ENCODE measurements around the gene BRD1.

Gene BRD1

GRCh38 chr22:49738006-49738405 is 89.7 kb downstream of the BRD1 start:
- TF ChIP-seq CTCF (conservative IDR thresholded peaks at IDR 0.05; ENCODE audit: low read depth, low read length) = no peak
- Histone ChIP-seq H4K20me1 (ENCODE audit: insufficient read depth) (no peaks in the 10 kb centered on the region), H2AFZ (ENCODE audit: low read depth) (no peak overlapping the region), H3K79me2 (ENCODE audit: insufficient read depth, low read depth) (no peaks in the 10 kb centered on the region), H3K36me3 (ENCODE audit: insufficient read depth) (no peaks in the 10 kb centered on the region), H3K4me1 (ENCODE audit: low read depth, poor library complexity, severe bottlenecking) (no peaks in the 10 kb centered on the region), H3K27ac (no peak overlapping the region), H3K4me3 (IDR thresholded peaks at IDR 0.05; ENCODE audit: insufficient read depth, low read depth, low read length) (no peak overlapping the region), H3K27me3 (ENCODE audit: insufficient read depth, low read depth) (peaks cover 9% of the 10 kb centered on the region), H3K9ac (no peak overlapping the region), H3K4me2 (no peak overlapping the region)

DNA sequence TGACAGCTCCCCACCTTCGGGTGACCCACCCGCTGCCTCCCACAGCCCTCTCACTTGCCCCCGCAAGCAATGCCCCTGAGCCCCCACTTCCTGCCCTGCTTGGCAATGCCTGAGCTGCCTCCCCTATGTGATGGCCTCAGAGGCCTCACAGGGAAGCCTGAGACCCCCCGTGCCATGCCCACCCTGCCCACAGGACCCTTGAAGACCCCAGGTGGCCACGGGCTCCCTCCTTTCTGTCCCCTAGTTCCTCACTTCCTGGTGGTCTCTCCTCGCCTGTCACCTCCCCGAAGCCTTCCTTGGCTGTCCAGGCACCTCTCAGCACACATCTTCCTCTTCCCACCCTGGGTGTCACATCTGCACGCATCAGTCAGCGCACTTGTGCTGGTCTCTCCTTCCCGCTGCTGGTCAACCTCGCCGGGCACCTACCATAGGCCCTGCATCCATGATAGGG is 90.5 kb downstream of the BRD1 start:
- no peaks in the 10 kb centered on the region for H3K36me3 ChIP-seq (ENCODE audit: insufficient read depth)
- no peak overlapping the region for H3K27ac ChIP-seq
- H3K4me2 ChIP-seq = no peak overlapping the region
- no peak overlapping the region for H3K4me3 ChIP-seq (IDR thresholded peaks at IDR 0.05; ENCODE audit: insufficient read depth, low read depth, low read length)
- H3K9ac ChIP-seq = no peak overlapping the region
- H3K27me3 ChIP-seq (ENCODE audit: insufficient read depth, low read depth) = peaks cover 12% of the 10 kb centered on the region
- no peaks in the 10 kb centered on the region for H3K4me1 ChIP-seq (ENCODE audit: low read depth, poor library complexity, severe bottlenecking)
- H2AFZ ChIP-seq (ENCODE audit: low read depth) = no peak overlapping the region
- H3K79me2 ChIP-seq (ENCODE audit: insufficient read depth, low read depth) = no peaks in the 10 kb centered on the region
- no peaks in the 10 kb centered on the region for H4K20me1 ChIP-seq (ENCODE audit: insufficient read depth)
- no peak for TF ChIP-seq CTCF (conservative IDR thresholded peaks at IDR 0.05; ENCODE audit: low read depth, low read length)

- H2AFZ ChIP-seq (ENCODE audit: low read depth) = no peak overlapping the region
- no peak overlapping the region for H3K4me2 ChIP-seq
- no peaks in the 10 kb centered on the region for H3K4me1 ChIP-seq (ENCODE audit: low read depth, poor library complexity, severe bottlenecking)
- no peaks in the 10 kb centered on the region for H3K79me2 ChIP-seq (ENCODE audit: insufficient read depth, low read depth)
- no peak for TF ChIP-seq CTCF (conservative IDR thresholded peaks at IDR 0.05; ENCODE audit: low read depth, low read length)
- H4K20me1 ChIP-seq (ENCODE audit: insufficient read depth) = no peaks in the 10 kb centered on the region
- H3K36me3 ChIP-seq (ENCODE audit: insufficient read depth) = no peaks in the 10 kb centered on the region
- H3K27me3 ChIP-seq (ENCODE audit: insufficient read depth, low read depth) = peaks cover 16% of the 10 kb centered on the region
- H3K9ac ChIP-seq = no peak overlapping the region
- no peak overlapping the region for H3K4me3 ChIP-seq (IDR thresholded peaks at IDR 0.05; ENCODE audit: insufficient read depth, low read depth, low read length)
- no peak overlapping the region for H3K27ac ChIP-seq
These were observed 91.1 kb downstream of the BRD1 start for GRCh38 chr22:49736538-49736937.

DNA sequence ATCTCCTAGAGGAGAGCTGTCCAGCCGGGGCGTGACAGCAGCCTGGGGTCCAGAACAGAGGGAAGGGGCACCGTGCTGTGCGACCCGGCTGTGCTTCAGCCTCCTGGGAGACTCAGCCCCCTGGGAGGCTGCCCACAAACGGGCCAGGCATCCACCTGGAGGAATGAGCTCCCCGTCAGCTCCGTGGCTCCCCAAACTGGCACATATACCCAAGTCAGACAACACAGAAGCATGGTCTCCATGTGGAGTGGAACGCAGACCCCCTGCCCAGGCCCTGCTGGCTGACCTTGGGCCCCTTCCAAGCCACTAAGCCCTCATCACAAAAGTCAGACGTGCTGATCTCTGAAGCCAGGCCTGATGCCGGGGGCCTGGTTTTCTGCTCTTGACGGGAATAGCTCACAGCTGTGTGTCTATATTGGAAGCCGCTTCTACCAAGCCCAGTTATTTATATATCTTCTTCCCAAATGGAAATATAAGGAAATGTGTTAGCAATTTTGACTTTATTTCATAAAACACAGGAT is 91.7 kb downstream of the BRD1 start:
- H3K27me3 ChIP-seq (ENCODE audit: insufficient read depth, low read depth) = peaks cover 22% of the 10 kb centered on the region
- H3K4me3 ChIP-seq (IDR thresholded peaks at IDR 0.05; ENCODE audit: insufficient read depth, low read depth, low read length) = no peak overlapping the region
- no peak overlapping the region for H3K4me2 ChIP-seq
- no peak for TF ChIP-seq CTCF (conservative IDR thresholded peaks at IDR 0.05; ENCODE audit: low read depth, low read length)
- no peak overlapping the region for H2AFZ ChIP-seq (ENCODE audit: low read depth)
- no peaks in the 10 kb centered on the region for H4K20me1 ChIP-seq (ENCODE audit: insufficient read depth)
- no peaks in the 10 kb centered on the region for H3K4me1 ChIP-seq (ENCODE audit: low read depth, poor library complexity, severe bottlenecking)
- no peak overlapping the region for H3K9ac ChIP-seq
- H3K79me2 ChIP-seq (ENCODE audit: insufficient read depth, low read depth) = no peaks in the 10 kb centered on the region
- no peaks in the 10 kb centered on the region for H3K36me3 ChIP-seq (ENCODE audit: insufficient read depth)
- no peak overlapping the region for H3K27ac ChIP-seq
